Type B pancreatic cell (in vitro differentiated cells): ENCODE measurements around the gene FAM83G. TPM values are rescaled to one million over a fixed set of nuclear protein-coding genes. Genes with fewer than 3 reads are reported as not detected.

Source experiments
- DNase-seq: peaks from one replicate; pipeline ENCODE4 v3.0.0; 2021; ENCODE audit warnings: mixed read lengths; ENCODE audit not compliant: unreplicated experiment; ENCODE audit errors: extremely low spot score
- H3K27ac Mint-ChIP-seq: 2 replicates; pipeline ENCODE4 v1.8.0; 2021; ENCODE audit warnings: mild to moderate bottlenecking, mixed read lengths
- H3K27me3 Mint-ChIP-seq: 2 replicates; pipeline ENCODE4 v1.8.0; 2021; ENCODE audit warnings: mixed read lengths
- H3K36me3 Mint-ChIP-seq: 2 replicates; pipeline ENCODE4 v1.8.0; 2021; ENCODE audit warnings: mixed read lengths
- H3K4me1 Mint-ChIP-seq: one replicate; pipeline ENCODE4 v1.8.0; 2021; ENCODE audit warnings: mixed read lengths; ENCODE audit not compliant: unreplicated experiment
- H3K4me3 Mint-ChIP-seq: 2 replicates; pipeline ENCODE4 v1.8.0; 2021; ENCODE audit warnings: mild to moderate bottlenecking, mixed read lengths
- H3K9me3 Mint-ChIP-seq: 2 replicates; pipeline ENCODE4 v1.8.0; 2021; ENCODE audit warnings: mixed read lengths
- total RNA-seq: library from RNA; stranded (reverse); gene quantifications from 2 replicates; pipeline ENCODE4 v1.2.1, GENCODE V29; 2021; ENCODE audit warnings: low replicate concordance
- TF ChIP-seq, protein P1 (sequence below): fragments of 200-600 bp; sonication (generic); conservative IDR thresholded peaks from 2 replicates; pipeline ENCODE4 v1.5.0; 2021; ENCODE audit warnings: antibody characterized with exemption, mild to moderate bottlenecking

Gene FAM83G
- total RNA-seq, 1 donor from 2014 or later: 8.3 TPM

DNA sequence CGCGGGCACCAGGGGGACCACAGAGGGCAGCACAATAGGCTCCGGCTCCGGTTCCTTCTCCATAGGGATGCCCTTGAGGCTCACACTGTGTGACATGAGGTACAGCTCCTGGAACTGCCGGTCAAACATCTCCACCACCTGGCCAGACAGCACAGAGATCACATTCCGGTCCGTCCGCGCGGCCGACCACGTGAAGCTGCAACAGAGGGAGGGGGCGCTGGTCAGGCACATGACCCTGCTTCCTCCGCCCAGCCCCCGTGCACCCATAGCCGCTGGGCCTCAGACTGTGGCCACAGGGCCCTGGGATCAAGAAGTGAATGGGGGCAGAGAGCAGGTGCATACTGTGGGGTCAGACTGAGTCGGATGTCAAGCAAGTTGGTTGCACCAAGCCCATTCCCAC lies 25.9 kb downstream of the FAM83G start:
- H3K4me1 Mint-ChIP-seq: no peaks in the 10 kb centered on the region
- TF ChIP-seq, protein P1, sequence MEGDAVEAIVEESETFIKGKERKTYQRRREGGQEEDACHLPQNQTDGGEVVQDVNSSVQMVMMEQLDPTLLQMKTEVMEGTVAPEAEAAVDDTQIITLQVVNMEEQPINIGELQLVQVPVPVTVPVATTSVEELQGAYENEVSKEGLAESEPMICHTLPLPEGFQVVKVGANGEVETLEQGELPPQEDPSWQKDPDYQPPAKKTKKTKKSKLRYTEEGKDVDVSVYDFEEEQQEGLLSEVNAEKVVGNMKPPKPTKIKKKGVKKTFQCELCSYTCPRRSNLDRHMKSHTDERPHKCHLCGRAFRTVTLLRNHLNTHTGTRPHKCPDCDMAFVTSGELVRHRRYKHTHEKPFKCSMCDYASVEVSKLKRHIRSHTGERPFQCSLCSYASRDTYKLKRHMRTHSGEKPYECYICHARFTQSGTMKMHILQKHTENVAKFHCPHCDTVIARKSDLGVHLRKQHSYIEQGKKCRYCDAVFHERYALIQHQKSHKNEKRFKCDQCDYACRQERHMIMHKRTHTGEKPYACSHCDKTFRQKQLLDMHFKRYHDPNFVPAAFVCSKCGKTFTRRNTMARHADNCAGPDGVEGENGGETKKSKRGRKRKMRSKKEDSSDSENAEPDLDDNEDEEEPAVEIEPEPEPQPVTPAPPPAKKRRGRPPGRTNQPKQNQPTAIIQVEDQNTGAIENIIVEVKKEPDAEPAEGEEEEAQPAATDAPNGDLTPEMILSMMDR: no peak
- no peak overlapping the region for H3K4me3 Mint-ChIP-seq
- H3K27me3 Mint-ChIP-seq: no peaks in the 10 kb centered on the region
- H3K9me3 Mint-ChIP-seq: no peaks in the 10 kb centered on the region
- H3K27ac Mint-ChIP-seq: no peak overlapping the region
- no peak for DNase-seq
- no peaks in the 10 kb centered on the region for H3K36me3 Mint-ChIP-seq

DNA sequence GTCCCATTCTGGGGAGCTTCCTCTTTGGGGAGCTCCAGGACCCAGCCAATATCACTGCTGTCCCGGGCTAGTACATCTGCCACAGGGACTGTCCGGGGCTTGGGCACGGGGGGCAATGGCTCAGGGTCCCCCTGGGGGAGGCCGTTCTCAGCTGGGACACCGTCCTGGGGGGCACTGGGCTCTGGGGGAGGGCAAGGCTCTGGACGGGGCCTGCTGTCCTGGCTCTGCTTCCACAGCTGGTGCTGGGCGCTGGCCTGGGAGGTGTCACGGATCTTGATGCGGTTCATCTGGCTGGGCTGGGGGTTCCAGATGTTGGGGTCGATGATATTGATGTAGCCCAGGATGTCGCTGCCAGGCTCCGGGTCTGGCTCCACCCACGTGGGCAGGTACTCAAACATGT lies 26.5 kb downstream of the FAM83G start:
- DNase-seq: no peak
- H3K27ac Mint-ChIP-seq: no peak overlapping the region
- H3K4me3 Mint-ChIP-seq: no peak overlapping the region
- TF ChIP-seq, protein P1: no peak
- H3K27me3 Mint-ChIP-seq: no peaks in the 10 kb centered on the region
- H3K36me3 Mint-ChIP-seq: no peaks in the 10 kb centered on the region
- no peaks in the 10 kb centered on the region for H3K9me3 Mint-ChIP-seq
- H3K4me1 Mint-ChIP-seq: no peaks in the 10 kb centered on the region

DNA sequence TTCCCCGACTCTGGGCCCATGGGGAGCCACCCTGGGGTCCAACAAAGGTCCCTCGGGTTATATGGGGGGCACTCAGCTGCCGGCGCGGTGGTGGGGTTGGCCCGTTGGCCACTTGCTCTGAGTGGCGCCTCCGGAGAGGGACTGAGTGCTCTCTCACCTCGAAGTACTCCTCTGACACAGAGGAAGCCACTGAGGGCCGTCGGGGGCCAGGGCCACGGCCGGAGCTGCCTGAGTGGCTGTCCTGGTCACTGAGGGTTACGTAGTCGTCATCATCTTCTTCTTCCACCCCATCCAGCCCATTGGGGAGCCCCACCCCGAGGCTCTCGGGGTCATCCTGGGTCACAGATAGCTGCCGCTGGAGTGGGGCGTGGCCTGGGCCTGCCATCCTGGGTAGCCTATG lies 26.9 kb downstream of the FAM83G start:
- TF ChIP-seq, protein P1: no peak
- no peak for DNase-seq
- H3K36me3 Mint-ChIP-seq: no peaks in the 10 kb centered on the region
- H3K4me1 Mint-ChIP-seq: no peaks in the 10 kb centered on the region
- H3K4me3 Mint-ChIP-seq: no peak overlapping the region
- no peaks in the 10 kb centered on the region for H3K9me3 Mint-ChIP-seq
- no peak overlapping the region for H3K27ac Mint-ChIP-seq
- no peaks in the 10 kb centered on the region for H3K27me3 Mint-ChIP-seq

- TF ChIP-seq, protein P1: no peak
- H3K9me3 Mint-ChIP-seq: no peaks in the 10 kb centered on the region
- no peak overlapping the region for H3K4me3 Mint-ChIP-seq
- H3K27ac Mint-ChIP-seq: no peak overlapping the region
- no peak for DNase-seq
- H3K4me1 Mint-ChIP-seq: no peaks in the 10 kb centered on the region
- H3K27me3 Mint-ChIP-seq: no peaks in the 10 kb centered on the region
- no peaks in the 10 kb centered on the region for H3K36me3 Mint-ChIP-seq
Observed at GRCh38 chr17:18977021-18977420, 27.5 kb downstream of the FAM83G start.

- DNase-seq: no peak
- Mint-ChIP-seq H3K36me3 (no peaks in the 10 kb centered on the region), H3K4me1 (no peaks in the 10 kb centered on the region), H3K4me3 (no peak overlapping the region), H3K9me3 (no peaks in the 10 kb centered on the region), H3K27me3 (no peaks in the 10 kb centered on the region), H3K27ac (no peak overlapping the region)
- TF ChIP-seq, protein P1: no peak
Observed at GRCh38 chr17:18976201-18976600, 28.4 kb downstream of the FAM83G start.

DNA sequence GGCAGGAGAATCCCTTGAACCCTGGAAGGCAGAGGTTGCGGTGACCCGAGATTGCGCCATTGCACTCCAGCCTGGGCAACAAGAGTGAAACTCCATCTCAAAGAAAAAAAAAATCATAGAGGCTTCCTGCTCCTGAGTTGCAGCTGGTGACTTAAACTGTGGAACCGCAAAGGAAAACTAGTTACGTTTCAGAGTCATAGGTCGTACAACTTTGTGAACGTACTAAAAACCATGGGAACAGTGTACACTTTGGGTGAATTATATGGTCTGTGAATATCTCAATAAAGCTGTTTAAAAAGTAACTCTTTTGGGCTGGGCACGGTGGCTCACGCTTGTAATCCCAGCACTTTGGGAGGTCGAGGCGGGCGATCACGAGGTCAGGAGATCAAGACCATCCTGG lies 29.0 kb downstream of the FAM83G start:
- Mint-ChIP-seq H3K4me1 (no peaks in the 10 kb centered on the region), H3K27me3 (no peaks in the 10 kb centered on the region), H3K36me3 (no peaks in the 10 kb centered on the region), H3K27ac (no peak overlapping the region), H3K9me3 (no peaks in the 10 kb centered on the region), H3K4me3 (no peak overlapping the region)
- TF ChIP-seq, protein P1: no peak
- no peak for DNase-seq
